ENCODE results near the gene MNT. TPM values are rescaled to one million over a fixed set of nuclear protein-coding genes. Genes with fewer than 3 reads are reported as not detected.
"Not testable (repeated sequence)": the region's sequence is repeated elsewhere in the genome, so short reads cannot be mapped to it uniquely, and the experiment has no call there.

Gene MNT
- polyA plus RNA-seq, 1 donor from 2014 or later = 6.1 TPM

- Histone ChIP-seq H3F3A (ENCODE audit: insufficient read depth, low read length, poor library complexity, severe bottlenecking) (no peaks in the 10 kb centered on the region), H3K4me2 (ENCODE audit: low read length) (no peak overlapping the region), H3K9me2 (ENCODE audit: insufficient read depth, low read length) (no peaks in the 10 kb centered on the region), H3K9ac (ENCODE audit: low read length) (no peak overlapping the region), H3K27me3 (ENCODE audit: insufficient read depth, low read depth, low read length) (no peaks in the 10 kb centered on the region), H3K9me3 (ENCODE audit: low read length) (no peaks in the 10 kb centered on the region), H4K20me1 (ENCODE audit: insufficient read depth) (no peaks in the 10 kb centered on the region), H2AFZ (ENCODE audit: low read depth, low read length) (no peak overlapping the region), H3K4me3 (ENCODE audit: low read length) (no peak overlapping the region), H3K79me2 (replicated peaks; ENCODE audit: insufficient read depth, low read length) (no peaks in the 10 kb centered on the region), H3K27ac (ENCODE audit: low read length) (no peak overlapping the region), H3K36me3 (ENCODE audit: insufficient read depth, low read length) (no peaks in the 10 kb centered on the region)
- no peak for TF ChIP-seq POLR2AphosphoS5 (IDR thresholded peaks at IDR 0.05)
- TF ChIP-seq TAF1 (IDR thresholded peaks at IDR 0.05; ENCODE audit: low read depth) = no peak
- TF ChIP-seq EP300 (conservative IDR thresholded peaks at IDR 0.05; ENCODE audit: poor library complexity, severe bottlenecking) = no peak
- TF ChIP-seq EZH2 (IDR thresholded peaks at IDR 0.05; ENCODE audit: borderline replicate concordance, insufficient read depth, low read length, poor library complexity, severe bottlenecking) = no peak
Measured at GRCh38 chr17:2449486-2449885, 48.6 kb upstream of the MNT start.

DNA sequence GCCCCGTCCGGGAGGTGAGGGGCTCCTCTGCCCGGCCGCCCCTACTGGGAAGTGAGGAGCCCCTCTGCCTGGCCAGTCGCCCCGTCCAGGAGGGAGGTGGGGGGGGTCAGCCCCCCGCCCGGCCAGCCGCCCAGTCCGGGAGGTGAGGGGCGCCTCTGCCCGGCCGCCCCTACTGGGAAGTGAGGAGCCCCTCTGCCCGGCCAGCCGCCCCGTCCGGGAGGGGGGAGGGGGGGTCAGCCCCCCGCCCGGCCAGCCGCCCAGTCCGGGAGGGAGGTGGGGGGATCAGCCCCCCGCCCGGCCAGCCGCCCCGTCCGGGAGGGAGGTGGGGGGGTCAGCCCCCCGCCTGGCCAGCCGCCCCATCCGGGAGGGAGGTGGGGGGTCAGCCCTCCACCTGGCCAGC, 46.6 kb upstream of the MNT start:
- not testable (repeated sequence) for H3K27me3 ChIP-seq (ENCODE audit: insufficient read depth, low read depth, low read length); H3K9me2 ChIP-seq (ENCODE audit: insufficient read depth, low read length); H3F3A ChIP-seq (ENCODE audit: insufficient read depth, low read length, poor library complexity, severe bottlenecking); H3K4me3 ChIP-seq (ENCODE audit: low read length); H3K4me2 ChIP-seq (ENCODE audit: low read length); H3K27ac ChIP-seq (ENCODE audit: low read length); H3K36me3 ChIP-seq (ENCODE audit: insufficient read depth, low read length); H3K79me2 ChIP-seq (replicated peaks; ENCODE audit: insufficient read depth, low read length); H4K20me1 ChIP-seq (ENCODE audit: insufficient read depth); H3K9ac ChIP-seq (ENCODE audit: low read length); H2AFZ ChIP-seq (ENCODE audit: low read depth, low read length); H3K9me3 ChIP-seq (ENCODE audit: low read length)

DNA sequence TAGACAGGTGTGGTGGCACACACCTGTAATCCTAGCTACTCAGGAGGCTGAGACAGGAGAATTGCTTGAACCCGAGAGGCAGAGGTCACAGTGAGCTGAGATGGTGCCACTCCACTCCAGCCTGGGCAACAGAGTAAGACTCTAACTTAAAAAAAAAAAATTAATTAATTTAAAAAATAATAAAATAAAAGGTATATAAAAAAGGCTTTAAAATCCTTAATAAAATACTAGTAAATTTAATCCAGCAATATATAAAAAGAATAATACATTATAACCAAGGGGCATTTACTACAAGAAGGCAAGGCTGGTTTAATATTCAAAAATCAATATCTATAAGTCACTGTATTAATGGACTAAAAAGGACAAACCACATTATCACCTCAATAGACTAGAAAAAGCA, 44.8 kb upstream of the MNT start:
- Histone ChIP-seq H3K4me3 (ENCODE audit: low read length) (no peak overlapping the region), H3K36me3 (ENCODE audit: insufficient read depth, low read length) (peaks cover 6% of the 10 kb centered on the region), H3K9me2 (ENCODE audit: insufficient read depth, low read length) (no peaks in the 10 kb centered on the region), H2AFZ (ENCODE audit: low read depth, low read length) (no peak overlapping the region), H3K27me3 (ENCODE audit: insufficient read depth, low read depth, low read length) (no peaks in the 10 kb centered on the region), H3K9me3 (ENCODE audit: low read length) (no peaks in the 10 kb centered on the region), H3K79me2 (replicated peaks; ENCODE audit: insufficient read depth, low read length) (no peaks in the 10 kb centered on the region), H3K4me2 (ENCODE audit: low read length) (no peak overlapping the region), H3F3A (ENCODE audit: insufficient read depth, low read length, poor library complexity, severe bottlenecking) (no peaks in the 10 kb centered on the region), H3K9ac (ENCODE audit: low read length) (no peak overlapping the region), H3K27ac (ENCODE audit: low read length) (no peak overlapping the region), H4K20me1 (ENCODE audit: insufficient read depth) (no peaks in the 10 kb centered on the region)
- TF ChIP-seq TAF1 (IDR thresholded peaks at IDR 0.05; ENCODE audit: low read depth) (no peak), CTCF (IDR thresholded peaks at IDR 0.05; ENCODE audit: poor library complexity, severe bottlenecking) (no peak), EP300 (conservative IDR thresholded peaks at IDR 0.05; ENCODE audit: poor library complexity, severe bottlenecking) (no peak)

DNA sequence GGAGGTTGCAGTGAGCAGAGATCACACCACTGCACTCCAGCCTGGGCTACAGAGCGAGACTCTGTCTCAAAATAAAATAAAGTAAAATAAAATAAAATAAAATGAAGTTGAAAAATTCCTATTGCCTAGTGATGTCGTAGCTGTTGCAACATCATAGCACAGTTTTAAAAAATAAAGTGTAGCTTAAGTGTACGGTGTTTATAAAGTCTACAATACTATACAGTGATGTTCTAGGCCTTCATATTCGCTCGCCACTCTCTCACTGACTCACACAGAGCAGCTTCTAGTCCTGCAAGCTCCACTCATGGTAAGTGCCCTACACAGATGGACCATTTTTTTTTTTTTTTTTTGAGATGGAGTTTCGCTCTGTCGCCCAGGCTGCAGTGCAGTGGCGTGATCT, 43.5 kb upstream of the MNT start:
- Histone ChIP-seq H3K27me3 (ENCODE audit: insufficient read depth, low read depth, low read length) (no peaks in the 10 kb centered on the region), H3K9me3 (ENCODE audit: low read length) (no peaks in the 10 kb centered on the region), H3K4me2 (ENCODE audit: low read length) (no peak overlapping the region), H4K20me1 (ENCODE audit: insufficient read depth) (no peaks in the 10 kb centered on the region), H2AFZ (ENCODE audit: low read depth, low read length) (no peak overlapping the region), H3K9me2 (ENCODE audit: insufficient read depth, low read length) (no peaks in the 10 kb centered on the region), H3F3A (ENCODE audit: insufficient read depth, low read length, poor library complexity, severe bottlenecking) (no peaks in the 10 kb centered on the region), H3K4me3 (ENCODE audit: low read length) (no peak overlapping the region), H3K9ac (ENCODE audit: low read length) (no peak overlapping the region), H3K79me2 (replicated peaks; ENCODE audit: insufficient read depth, low read length) (no peaks in the 10 kb centered on the region), H3K27ac (ENCODE audit: low read length) (no peak overlapping the region), H3K36me3 (ENCODE audit: insufficient read depth, low read length) (peaks cover 6% of the 10 kb centered on the region)
- TF ChIP-seq CTCF (IDR thresholded peaks at IDR 0.05; ENCODE audit: poor library complexity, severe bottlenecking) (no peak), EZH2 (IDR thresholded peaks at IDR 0.05; ENCODE audit: borderline replicate concordance, insufficient read depth, low read length, poor library complexity, severe bottlenecking) (no peak)

Data from neural cell (in vitro differentiated cells).